NCI-H2171 treated with DMSO at 0.1 percent for 48 hours (cell line): Measurements from ENCODE around the gene MAP3K15.

ENCODE experiments used
- DNase-seq: peaks from one replicate; lab custom pipeline; 2025; lab: John Stamatoyannopoulos, UW

MAP3K15 gene, protein sequence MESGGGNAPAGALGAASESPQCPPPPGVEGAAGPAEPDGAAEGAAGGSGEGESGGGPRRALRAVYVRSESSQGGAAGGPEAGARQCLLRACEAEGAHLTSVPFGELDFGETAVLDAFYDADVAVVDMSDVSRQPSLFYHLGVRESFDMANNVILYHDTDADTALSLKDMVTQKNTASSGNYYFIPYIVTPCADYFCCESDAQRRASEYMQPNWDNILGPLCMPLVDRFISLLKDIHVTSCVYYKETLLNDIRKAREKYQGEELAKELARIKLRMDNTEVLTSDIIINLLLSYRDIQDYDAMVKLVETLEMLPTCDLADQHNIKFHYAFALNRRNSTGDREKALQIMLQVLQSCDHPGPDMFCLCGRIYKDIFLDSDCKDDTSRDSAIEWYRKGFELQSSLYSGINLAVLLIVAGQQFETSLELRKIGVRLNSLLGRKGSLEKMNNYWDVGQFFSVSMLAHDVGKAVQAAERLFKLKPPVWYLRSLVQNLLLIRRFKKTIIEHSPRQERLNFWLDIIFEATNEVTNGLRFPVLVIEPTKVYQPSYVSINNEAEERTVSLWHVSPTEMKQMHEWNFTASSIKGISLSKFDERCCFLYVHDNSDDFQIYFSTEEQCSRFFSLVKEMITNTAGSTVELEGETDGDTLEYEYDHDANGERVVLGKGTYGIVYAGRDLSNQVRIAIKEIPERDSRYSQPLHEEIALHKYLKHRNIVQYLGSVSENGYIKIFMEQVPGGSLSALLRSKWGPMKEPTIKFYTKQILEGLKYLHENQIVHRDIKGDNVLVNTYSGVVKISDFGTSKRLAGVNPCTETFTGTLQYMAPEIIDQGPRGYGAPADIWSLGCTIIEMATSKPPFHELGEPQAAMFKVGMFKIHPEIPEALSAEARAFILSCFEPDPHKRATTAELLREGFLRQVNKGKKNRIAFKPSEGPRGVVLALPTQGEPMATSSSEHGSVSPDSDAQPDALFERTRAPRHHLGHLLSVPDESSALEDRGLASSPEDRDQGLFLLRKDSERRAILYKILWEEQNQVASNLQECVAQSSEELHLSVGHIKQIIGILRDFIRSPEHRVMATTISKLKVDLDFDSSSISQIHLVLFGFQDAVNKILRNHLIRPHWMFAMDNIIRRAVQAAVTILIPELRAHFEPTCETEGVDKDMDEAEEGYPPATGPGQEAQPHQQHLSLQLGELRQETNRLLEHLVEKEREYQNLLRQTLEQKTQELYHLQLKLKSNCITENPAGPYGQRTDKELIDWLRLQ (N-terminal part only)

GRCh38 chrX:19514791-19515614 is at the start of gene MAP3K15:
Gene MAP3K15 (minus strand): TSS chrX:19515508. CDS start chrX:19515261, 247 bp downstream.
- DNase-seq = peak; percentile 10

- DNase-seq = no peak
Measured at GRCh38 chrX:19564606-19565005, 49.3 kb upstream of the MAP3K15 start.

GRCh38 chrX:19563746-19564145 is 48.4 kb upstream of the MAP3K15 start:
- DNase-seq = peak; percentile 33

GRCh38 chrX:19563327-19563726 is 48.0 kb upstream of the MAP3K15 start:
- DNase-seq = no peak

GRCh38 chrX:19560611-19561010 is 45.3 kb upstream of the MAP3K15 start:
- DNase-seq = no peak

DNA sequence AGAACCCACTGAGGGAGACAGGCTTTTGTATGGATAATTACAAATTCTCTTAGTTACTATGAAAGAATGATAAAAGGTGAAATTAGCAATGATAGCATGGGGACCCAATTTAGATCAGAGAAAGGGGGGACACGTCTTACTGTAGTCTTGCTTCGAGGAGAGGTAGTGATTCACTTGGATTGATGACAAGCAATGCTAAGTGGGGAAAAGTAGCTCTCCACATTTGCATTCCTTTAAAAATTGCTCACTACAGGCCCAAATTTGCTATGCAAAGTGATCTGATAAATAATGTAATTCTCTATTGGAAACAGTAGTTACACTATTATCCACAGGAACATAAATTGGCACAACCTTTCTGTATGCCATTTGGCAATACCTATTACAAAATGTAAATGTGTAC is 42.5 kb upstream of the MAP3K15 start:
- DNase-seq = no peak

DNA sequence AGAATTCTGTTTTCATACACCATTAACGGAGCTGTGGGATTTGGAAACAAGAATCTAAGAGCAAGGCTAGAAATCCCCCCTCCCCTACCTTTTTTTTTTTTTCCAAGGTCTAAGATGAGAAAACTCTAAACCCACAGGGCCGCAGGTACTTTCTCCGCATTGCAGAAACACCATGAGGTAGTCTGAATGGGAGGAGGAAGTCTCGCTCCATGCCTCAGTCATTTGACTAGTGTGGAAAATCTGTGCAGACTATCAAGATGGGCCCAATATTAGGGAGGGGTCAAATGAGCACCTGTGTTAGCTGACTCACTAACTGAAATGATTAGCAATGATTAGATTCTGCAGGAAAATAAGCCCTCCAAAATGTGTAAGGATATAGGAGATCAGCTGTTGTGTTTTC is 40.9 kb upstream of the MAP3K15 start:
- no peak for DNase-seq

DNA sequence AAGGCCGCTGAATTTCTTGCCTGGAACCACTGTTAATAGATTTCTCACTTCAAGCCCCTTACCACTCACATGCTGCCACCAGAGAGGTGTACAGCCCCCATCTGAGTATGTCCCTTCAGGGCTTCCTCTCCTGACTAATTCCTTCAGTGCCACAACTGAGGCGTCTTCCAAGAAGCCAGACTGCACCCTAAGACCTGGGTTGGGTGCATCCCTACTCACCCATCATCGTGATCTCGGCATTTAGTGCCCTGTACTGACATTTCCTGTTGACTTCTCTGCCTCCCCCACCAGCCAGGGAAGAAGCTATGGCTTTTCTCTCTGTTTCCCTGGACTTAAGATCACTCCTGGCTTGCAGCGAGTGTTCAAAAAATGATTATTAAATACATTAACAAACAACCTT is 40.4 kb upstream of the MAP3K15 start:
- DNase-seq = no peak

DNA sequence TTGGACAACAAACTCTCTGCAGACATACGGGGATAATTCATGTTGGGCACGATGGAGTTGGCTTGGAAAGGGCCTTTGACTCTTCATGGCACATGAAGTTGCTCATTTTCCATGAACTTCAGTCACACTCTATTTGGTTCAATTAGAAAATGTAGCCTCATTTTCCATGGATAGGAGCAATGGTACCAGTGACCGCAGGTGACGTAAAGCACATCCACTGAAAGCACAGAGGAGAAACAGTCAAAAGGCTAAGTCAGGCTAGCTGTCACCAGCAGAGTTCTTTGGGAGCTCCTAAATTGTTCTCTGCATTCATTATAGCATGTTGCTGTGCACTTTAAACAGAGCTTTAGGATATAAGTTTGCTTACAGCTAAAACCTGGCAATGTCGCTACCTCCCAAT is 39.9 kb upstream of the MAP3K15 start:
- no peak for DNase-seq

- no peak for DNase-seq
Measured at GRCh38 chrX:19554786-19555185, 39.5 kb upstream of the MAP3K15 start.

- no peak for DNase-seq
Measured at GRCh38 chrX:19552793-19553192, 37.5 kb upstream of the MAP3K15 start.

DNA sequence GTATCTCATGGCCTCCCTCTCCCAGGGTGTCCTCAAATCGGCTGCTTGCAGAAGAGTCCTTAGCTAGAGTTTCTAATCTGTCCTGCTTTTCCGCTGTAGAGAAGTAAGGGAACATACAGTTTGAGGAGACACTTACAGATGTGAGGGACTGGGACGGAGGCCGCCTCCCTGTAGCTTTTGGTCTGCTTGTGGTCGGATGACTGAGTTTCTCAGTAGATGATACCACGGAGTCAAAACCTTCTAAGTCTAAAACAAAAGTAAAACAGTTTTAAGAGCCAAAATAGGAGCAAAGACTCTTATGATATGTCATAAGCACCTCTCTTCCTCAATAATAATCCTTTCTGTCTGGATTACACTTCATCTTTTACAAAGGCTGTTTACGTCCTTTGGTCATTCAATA is 34.5 kb upstream of the MAP3K15 start:
- DNase-seq = no peak

DNA sequence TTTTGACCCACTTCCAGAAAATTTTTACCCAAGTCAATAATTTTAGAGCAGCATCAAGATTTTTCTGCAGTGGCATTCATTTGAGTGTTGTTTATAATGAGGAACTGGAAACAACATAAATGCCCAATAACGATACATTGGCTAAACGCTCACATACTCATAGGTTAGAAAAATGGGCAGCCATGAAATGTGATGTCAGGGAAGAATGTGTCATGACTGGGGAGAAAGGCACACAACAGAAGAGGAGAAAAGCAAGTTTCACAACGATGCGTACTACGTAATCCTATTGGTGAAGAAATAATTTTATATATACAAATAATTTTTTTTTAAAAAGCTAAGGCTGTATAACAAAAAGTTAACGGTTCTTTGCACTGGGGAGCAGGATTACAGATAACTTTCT is 33.6 kb upstream of the MAP3K15 start:
- DNase-seq = no peak

DNA sequence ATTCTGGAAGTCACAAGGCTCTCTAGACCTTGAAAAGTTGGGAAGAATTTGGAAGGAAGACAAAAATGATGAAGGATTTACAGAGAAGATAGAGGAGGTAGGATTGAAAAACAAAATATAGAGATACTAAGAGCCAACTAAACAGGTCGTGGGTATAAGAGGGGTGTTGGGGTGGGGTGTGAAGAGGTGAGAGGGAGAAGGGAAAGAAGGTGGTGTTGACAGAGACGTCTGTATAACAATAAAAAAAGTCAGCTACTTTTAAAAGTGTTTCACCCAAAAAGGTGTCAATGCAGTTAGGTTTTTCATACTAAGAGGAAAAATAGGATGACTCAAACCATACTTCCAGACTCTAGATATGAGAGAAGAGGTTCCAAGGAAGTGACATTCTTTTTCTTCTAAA is 33.0 kb upstream of the MAP3K15 start:
- no peak for DNase-seq

- no peak for DNase-seq
Measured at GRCh38 chrX:19545651-19546050, 30.3 kb upstream of the MAP3K15 start.

GRCh38 chrX:19544693-19545305 is 29.5 kb upstream of the MAP3K15 start:
- peak; percentile 42 for DNase-seq

GRCh38 chrX:19543951-19544381 is 28.7 kb upstream of the MAP3K15 start:
- DNase-seq = no peak

- DNase-seq = no peak
Measured at GRCh38 chrX:19543020-19543715, 27.9 kb upstream of the MAP3K15 start.

GRCh38 chrX:19541931-19542330 is 26.6 kb upstream of the MAP3K15 start:
- DNase-seq = no peak

GRCh38 chrX:19541196-19541595 is 25.9 kb upstream of the MAP3K15 start:
- DNase-seq = no peak
